ENCODE results near the gene TEX29. TPM values are rescaled to one million over a fixed set of nuclear protein-coding genes. Genes with fewer than 3 reads are reported as not detected.

Gene TEX29
- polyA plus RNA-seq, 1 of the 3 experiments (the other 2 are of a cell fraction) = 0.18 TPM

DNA sequence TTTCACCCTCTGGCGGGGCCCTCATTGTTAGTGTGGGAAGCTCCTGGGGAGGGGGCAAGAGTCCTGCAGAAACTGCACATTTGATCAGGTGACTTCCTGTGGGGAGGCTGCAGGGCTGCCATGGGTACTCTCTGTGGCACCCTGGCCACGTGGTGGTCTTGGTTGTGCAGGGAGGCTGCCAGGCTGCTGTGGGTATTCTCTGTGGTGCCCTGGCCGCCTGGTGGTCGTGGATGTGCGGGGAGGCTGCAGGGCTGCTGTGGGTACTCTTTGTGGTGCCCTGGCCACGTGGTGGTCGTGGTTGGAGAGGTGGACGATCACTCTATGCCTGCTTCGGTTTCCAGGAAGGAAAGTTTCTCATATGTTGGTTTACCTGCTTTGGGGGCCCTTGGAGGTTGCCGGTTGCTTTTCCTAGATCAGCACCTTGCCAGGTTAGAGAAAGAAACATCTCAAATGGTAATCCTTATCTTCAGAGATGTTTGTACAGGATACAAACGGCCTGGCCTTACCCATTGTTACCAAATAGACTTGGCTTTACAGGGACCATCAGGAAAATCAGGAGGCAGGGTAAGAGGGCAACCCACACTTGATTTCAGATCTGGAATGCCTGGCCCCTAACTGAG lies 22.9 kb downstream of the TEX29 start:
- no peaks in the 10 kb centered on the region for H3K4me1 ChIP-seq (ENCODE audit: control insufficient read depth in 1 of 2, insufficient read depth in 2 of 2, low read depth in 1 of 2, low read length in 1 of 2)
- no peak for DNase-seq
- no peaks in the 10 kb centered on the region for H3F3A ChIP-seq (replicated peaks; ENCODE audit: insufficient read depth)
- no peak for TF ChIP-seq POLR2AphosphoS5 (IDR thresholded peaks at IDR 0.05; ENCODE audit: low read depth, low read length)
- TF ChIP-seq, protein P1, sequence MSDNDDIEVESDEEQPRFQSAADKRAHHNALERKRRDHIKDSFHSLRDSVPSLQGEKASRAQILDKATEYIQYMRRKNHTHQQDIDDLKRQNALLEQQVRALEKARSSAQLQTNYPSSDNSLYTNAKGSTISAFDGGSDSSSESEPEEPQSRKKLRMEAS (IDR thresholded peaks at IDR 0.05; ENCODE audit: low read depth) = no peak
- TF ChIP-seq NFIC (IDR thresholded peaks at IDR 0.05; ENCODE audit: borderline replicate concordance) = no peak
- TF ChIP-seq TCF12 (IDR thresholded peaks at IDR 0.05) = no peak
- TF ChIP-seq SIN3A (IDR thresholded peaks at IDR 0.05; ENCODE audit: borderline replicate concordance, low read depth, low read length) = no peak
- TF ChIP-seq RAD21 (IDR thresholded peaks at IDR 0.05; ENCODE audit: low read length) = no peak
- no peak for TF ChIP-seq CHD2 (IDR thresholded peaks at IDR 0.05; ENCODE audit: low read length, partially characterized antibody)
- TF ChIP-seq, protein P2, sequence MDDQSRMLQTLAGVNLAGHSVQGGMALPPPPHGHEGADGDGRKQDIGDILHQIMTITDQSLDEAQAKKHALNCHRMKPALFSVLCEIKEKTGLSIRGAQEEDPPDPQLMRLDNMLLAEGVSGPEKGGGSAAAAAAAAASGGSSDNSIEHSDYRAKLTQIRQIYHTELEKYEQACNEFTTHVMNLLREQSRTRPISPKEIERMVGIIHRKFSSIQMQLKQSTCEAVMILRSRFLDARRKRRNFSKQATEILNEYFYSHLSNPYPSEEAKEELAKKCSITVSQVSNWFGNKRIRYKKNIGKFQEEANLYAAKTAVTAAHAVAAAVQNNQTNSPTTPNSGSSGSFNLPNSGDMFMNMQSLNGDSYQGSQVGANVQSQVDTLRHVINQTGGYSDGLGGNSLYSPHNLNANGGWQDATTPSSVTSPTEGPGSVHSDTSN (IDR thresholded peaks at IDR 0.05) = no peak
- TF ChIP-seq MEF2A (IDR thresholded peaks at IDR 0.05; ENCODE audit: borderline replicate concordance, low read depth) = no peak
- TF ChIP-seq EP300 (IDR thresholded peaks at IDR 0.05; ENCODE audit: borderline replicate concordance in 1 of 2, low read depth in 1 of 2, low read length in 1 of 2) = no peak
- no peak for TF ChIP-seq ELF1 (IDR thresholded peaks at IDR 0.05)
- no peaks in the 10 kb centered on the region for H3K36me3 ChIP-seq (replicated peaks in 1 of 2; ENCODE audit: control insufficient read depth in 1 of 2, insufficient read depth in 2 of 2, low read length in 1 of 2)
- H3K4me3 ChIP-seq (ENCODE audit: low read depth in 2 of 2, low read length in 1 of 2) = no peak overlapping the region
- H3K27ac ChIP-seq (ENCODE audit: low read depth in 2 of 2, low read length in 1 of 2) = no peak overlapping the region
- ChIA-PET POLR2A (no interaction called here), CTCF (no interaction called here)
- H3K79me2 ChIP-seq (ENCODE audit: insufficient read depth) = no peaks in the 10 kb centered on the region
- no peak overlapping the region for H3K9ac ChIP-seq
- peaks cover 4% of the 10 kb centered on the region; the same call in 1 of the 2 replicates for H3K27me3 ChIP-seq (ENCODE audit: insufficient read depth)
- no peaks in the 10 kb centered on the region for H3K9me3 ChIP-seq
- no peak overlapping the region for H2AFZ ChIP-seq (ENCODE audit: low read depth)
- no peak overlapping the region for H3K4me2 ChIP-seq
- WGBS (ENCODE audit: low lambda C conversion rate) = 22% methylated on average over 10 of the region's 11 CpGs
- H3K9me2 ChIP-seq = no peaks in the 10 kb centered on the region
- H4K20me1 ChIP-seq (ENCODE audit: insufficient read depth) = no peaks in the 10 kb centered on the region

DNA sequence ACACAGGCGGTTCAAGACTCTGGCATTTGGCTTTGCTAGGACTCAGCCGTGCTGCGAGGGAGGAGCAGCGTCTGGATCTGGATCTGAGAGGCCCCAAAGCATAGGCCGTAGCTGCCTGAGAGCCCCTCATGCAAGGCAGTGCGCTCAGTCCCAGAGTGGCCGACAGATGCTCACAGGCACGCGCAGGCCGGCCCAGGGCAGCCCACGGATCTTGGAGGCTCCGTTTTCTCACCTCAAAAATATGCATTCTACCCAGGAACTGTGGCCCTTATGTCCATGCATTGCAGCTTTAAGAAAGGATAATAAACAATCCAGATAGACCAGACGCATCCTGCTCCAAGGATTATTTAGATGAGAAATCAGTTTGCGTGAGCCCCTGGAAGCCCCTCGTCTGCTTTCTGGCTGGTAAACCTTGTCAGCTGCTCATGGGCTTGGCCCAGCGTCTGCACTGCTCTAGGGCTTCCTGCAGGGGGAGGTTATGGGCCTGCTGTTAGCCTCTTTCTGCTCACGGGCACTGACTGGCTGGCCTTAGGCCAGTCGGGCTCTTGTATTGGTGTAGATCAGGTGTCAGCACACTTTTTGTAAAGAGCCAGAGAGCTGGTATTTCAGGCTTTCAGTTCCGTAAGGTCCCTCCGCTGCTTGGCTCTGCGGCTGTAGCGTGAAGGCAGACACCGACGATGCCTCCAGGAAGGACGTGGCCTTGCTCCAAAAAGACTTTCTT lies 24.2 kb downstream of the TEX29 start:
- no peak for DNase-seq
- POLR2A ChIA-PET = no interaction called here
- no peaks in the 10 kb centered on the region for H3K9me2 ChIP-seq
- H3K9ac ChIP-seq = no peak overlapping the region
- no peak overlapping the region for H2AFZ ChIP-seq (ENCODE audit: low read depth)
- H3K9me3 ChIP-seq = no peaks in the 10 kb centered on the region
- CTCF ChIA-PET = interaction anchor here (1.2 kb wide), 1 partner anchor 277 kb away, joined by 3 read pairs; no protein-coding TSS in a partner anchor
- H3K4me2 ChIP-seq = no peak overlapping the region
- no peaks in the 10 kb centered on the region for H4K20me1 ChIP-seq (ENCODE audit: insufficient read depth)
- no peaks in the 10 kb centered on the region for H3K4me1 ChIP-seq (ENCODE audit: control insufficient read depth in 1 of 2, insufficient read depth in 2 of 2, low read depth in 1 of 2, low read length in 1 of 2)
- H3K27me3 ChIP-seq (ENCODE audit: insufficient read depth) = peaks cover 4% of the 10 kb centered on the region; the same call in 1 of the 2 replicates
- no peak overlapping the region for H3K4me3 ChIP-seq (ENCODE audit: low read depth in 2 of 2, low read length in 1 of 2)
- H3K27ac ChIP-seq (ENCODE audit: low read depth in 2 of 2, low read length in 1 of 2) = no peak overlapping the region
- H3K79me2 ChIP-seq (ENCODE audit: insufficient read depth) = no peaks in the 10 kb centered on the region
- no peaks in the 10 kb centered on the region for H3K36me3 ChIP-seq (replicated peaks in 1 of 2; ENCODE audit: control insufficient read depth in 1 of 2, insufficient read depth in 2 of 2, low read length in 1 of 2)
- H3F3A ChIP-seq (replicated peaks; ENCODE audit: insufficient read depth) = no peaks in the 10 kb centered on the region
- 73% methylated on average over 18 of the region's 25 CpGs for WGBS (ENCODE audit: low lambda C conversion rate)
- TF ChIP-seq YY1 (IDR thresholded peaks at IDR 0.05; ENCODE audit: low read depth) (no peak), NFIC (IDR thresholded peaks at IDR 0.05; ENCODE audit: borderline replicate concordance) (no peak), EP300 (IDR thresholded peaks at IDR 0.05; ENCODE audit: borderline replicate concordance in 1 of 2, low read depth in 1 of 2, low read length in 1 of 2) (no peak), SMC3 (IDR thresholded peaks at IDR 0.05; ENCODE audit: low read depth, low read length) (no peak), SIN3A (IDR thresholded peaks at IDR 0.05; ENCODE audit: borderline replicate concordance, low read depth, low read length) (no peak), RAD21 (IDR thresholded peaks at IDR 0.05; ENCODE audit: low read length) (no peak)
- TF ChIP-seq, protein P3, sequence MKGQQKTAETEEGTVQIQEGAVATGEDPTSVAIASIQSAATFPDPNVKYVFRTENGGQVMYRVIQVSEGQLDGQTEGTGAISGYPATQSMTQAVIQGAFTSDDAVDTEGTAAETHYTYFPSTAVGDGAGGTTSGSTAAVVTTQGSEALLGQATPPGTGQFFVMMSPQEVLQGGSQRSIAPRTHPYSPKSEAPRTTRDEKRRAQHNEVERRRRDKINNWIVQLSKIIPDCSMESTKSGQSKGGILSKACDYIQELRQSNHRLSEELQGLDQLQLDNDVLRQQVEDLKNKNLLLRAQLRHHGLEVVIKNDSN (IDR thresholded peaks at IDR 0.05; ENCODE audit: borderline replicate concordance, low read depth) = no peak
- TF ChIP-seq, protein P1 (IDR thresholded peaks at IDR 0.05; ENCODE audit: low read depth) = no peak
- TF ChIP-seq, protein P4, sequence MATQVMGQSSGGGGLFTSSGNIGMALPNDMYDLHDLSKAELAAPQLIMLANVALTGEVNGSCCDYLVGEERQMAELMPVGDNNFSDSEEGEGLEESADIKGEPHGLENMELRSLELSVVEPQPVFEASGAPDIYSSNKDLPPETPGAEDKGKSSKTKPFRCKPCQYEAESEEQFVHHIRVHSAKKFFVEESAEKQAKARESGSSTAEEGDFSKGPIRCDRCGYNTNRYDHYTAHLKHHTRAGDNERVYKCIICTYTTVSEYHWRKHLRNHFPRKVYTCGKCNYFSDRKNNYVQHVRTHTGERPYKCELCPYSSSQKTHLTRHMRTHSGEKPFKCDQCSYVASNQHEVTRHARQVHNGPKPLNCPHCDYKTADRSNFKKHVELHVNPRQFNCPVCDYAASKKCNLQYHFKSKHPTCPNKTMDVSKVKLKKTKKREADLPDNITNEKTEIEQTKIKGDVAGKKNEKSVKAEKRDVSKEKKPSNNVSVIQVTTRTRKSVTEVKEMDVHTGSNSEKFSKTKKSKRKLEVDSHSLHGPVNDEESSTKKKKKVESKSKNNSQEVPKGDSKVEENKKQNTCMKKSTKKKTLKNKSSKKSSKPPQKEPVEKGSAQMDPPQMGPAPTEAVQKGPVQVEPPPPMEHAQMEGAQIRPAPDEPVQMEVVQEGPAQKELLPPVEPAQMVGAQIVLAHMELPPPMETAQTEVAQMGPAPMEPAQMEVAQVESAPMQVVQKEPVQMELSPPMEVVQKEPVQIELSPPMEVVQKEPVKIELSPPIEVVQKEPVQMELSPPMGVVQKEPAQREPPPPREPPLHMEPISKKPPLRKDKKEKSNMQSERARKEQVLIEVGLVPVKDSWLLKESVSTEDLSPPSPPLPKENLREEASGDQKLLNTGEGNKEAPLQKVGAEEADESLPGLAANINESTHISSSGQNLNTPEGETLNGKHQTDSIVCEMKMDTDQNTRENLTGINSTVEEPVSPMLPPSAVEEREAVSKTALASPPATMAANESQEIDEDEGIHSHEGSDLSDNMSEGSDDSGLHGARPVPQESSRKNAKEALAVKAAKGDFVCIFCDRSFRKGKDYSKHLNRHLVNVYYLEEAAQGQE (IDR thresholded peaks at IDR 0.05; ENCODE audit: low read depth, low read length) = no peak
- TF ChIP-seq, protein P2 (IDR thresholded peaks at IDR 0.05) = no peak

All from SK-N-SH (cell line).